Type B pancreatic cell (in vitro differentiated cells): ENCODE measurements around the gene NPHP4. TPM values are rescaled to one million over a fixed set of nuclear protein-coding genes. Genes with fewer than 3 reads are reported as not detected.

Experiments
- DNase-seq: peaks from one replicate; pipeline ENCODE4 v3.0.0; 2021; ENCODE audit warnings: mixed read lengths; ENCODE audit not compliant: unreplicated experiment; ENCODE audit errors: extremely low spot score
- H3K27ac Mint-ChIP-seq: 2 replicates; pipeline ENCODE4 v1.8.0; 2021; ENCODE audit warnings: mild to moderate bottlenecking, mixed read lengths
- H3K27me3 Mint-ChIP-seq: 2 replicates; pipeline ENCODE4 v1.8.0; 2021; ENCODE audit warnings: mixed read lengths
- H3K36me3 Mint-ChIP-seq: 2 replicates; pipeline ENCODE4 v1.8.0; 2021; ENCODE audit warnings: mixed read lengths
- H3K4me1 Mint-ChIP-seq: one replicate; pipeline ENCODE4 v1.8.0; 2021; ENCODE audit warnings: mixed read lengths; ENCODE audit not compliant: unreplicated experiment
- H3K4me3 Mint-ChIP-seq: 2 replicates; pipeline ENCODE4 v1.8.0; 2021; ENCODE audit warnings: mild to moderate bottlenecking, mixed read lengths
- H3K9me3 Mint-ChIP-seq: 2 replicates; pipeline ENCODE4 v1.8.0; 2021; ENCODE audit warnings: mixed read lengths
- CTCF ChIP-seq: fragments of 200-600 bp; sonication (generic); conservative IDR thresholded peaks from 2 replicates; pipeline ENCODE4 v1.5.0; 2021; ENCODE audit warnings: antibody characterized with exemption, mild to moderate bottlenecking
- total RNA-seq: library from RNA; stranded (reverse); gene quantifications from 2 replicates; pipeline ENCODE4 v1.2.1, GENCODE V29; 2021; ENCODE audit warnings: low replicate concordance

Gene NPHP4
- total RNA-seq, 1 donor from 2014 or later: 21.7 TPM

GRCh38 chr1:5837976-5838653 is 154.1 kb downstream of the NPHP4 start:
- Mint-ChIP-seq H3K27ac (no peak overlapping the region), H3K4me1 (peaks cover 8% of the 10 kb centered on the region), H3K9me3 (no peaks in the 10 kb centered on the region), H3K36me3 (no peaks in the 10 kb centered on the region), H3K4me3 (no peak overlapping the region), H3K27me3 (peaks cover 21% of the 10 kb centered on the region)
- no peak for DNase-seq
- no peak for TF ChIP-seq CTCF

GRCh38 chr1:5836776-5837440 is 155.3 kb downstream of the NPHP4 start:
- Mint-ChIP-seq H3K4me1 (peaks cover 8% of the 10 kb centered on the region), H3K27me3 (peaks cover 18% of the 10 kb centered on the region), H3K27ac (no peak overlapping the region), H3K4me3 (no peak overlapping the region), H3K9me3 (no peaks in the 10 kb centered on the region), H3K36me3 (no peaks in the 10 kb centered on the region)
- DNase-seq: no peak
- TF ChIP-seq CTCF: no peak

- no peak overlapping the region for H3K27ac Mint-ChIP-seq
- H3K36me3 Mint-ChIP-seq: no peaks in the 10 kb centered on the region
- DNase-seq: no peak
- H3K4me1 Mint-ChIP-seq: peaks cover 8% of the 10 kb centered on the region
- H3K4me3 Mint-ChIP-seq: no peak overlapping the region
- no peak for TF ChIP-seq CTCF
- H3K27me3 Mint-ChIP-seq: peaks cover 18% of the 10 kb centered on the region
- H3K9me3 Mint-ChIP-seq: no peaks in the 10 kb centered on the region
Measured at GRCh38 chr1:5835179-5835562, 157.1 kb downstream of the NPHP4 start.

GRCh38 chr1:5834477-5835178 is 157.6 kb downstream of the NPHP4 start:
- Mint-ChIP-seq H3K36me3 (no peaks in the 10 kb centered on the region), H3K4me1 (peaks cover 3% of the 10 kb centered on the region), H3K27me3 (peaks cover 14% of the 10 kb centered on the region), H3K9me3 (no peaks in the 10 kb centered on the region), H3K4me3 (no peak overlapping the region), H3K27ac (no peak overlapping the region)
- no peak for TF ChIP-seq CTCF
- no peak for DNase-seq

GRCh38 chr1:5833911-5834310 is 158.3 kb downstream of the NPHP4 start:
- DNase-seq: no peak
- Mint-ChIP-seq H3K9me3 (no peaks in the 10 kb centered on the region), H3K27ac (no peak overlapping the region), H3K36me3 (no peaks in the 10 kb centered on the region), H3K4me3 (no peak overlapping the region), H3K4me1 (no peaks in the 10 kb centered on the region), H3K27me3 (peaks cover 16% of the 10 kb centered on the region)
- TF ChIP-seq CTCF: no peak
